Glutamatergic neuron (in vitro differentiated cells): Measurements from ENCODE around the gene ENDOU. TPM values are rescaled to one million over a fixed set of nuclear protein-coding genes. Genes with fewer than 3 reads are reported as not detected.

Experiments
- DNase-seq: peaks from one replicate; pipeline ENCODE4 v3.0.0; 2022
- H3K27ac Mint-ChIP-seq: one replicate; pipeline ENCODE4 v1.8.0; 2020; ENCODE audit warnings: mild to moderate bottlenecking, mixed read lengths, inconsistent platforms; ENCODE audit not compliant: unreplicated experiment
- H3K27me3 Mint-ChIP-seq: one replicate; pipeline ENCODE4 v1.8.0; 2020; ENCODE audit warnings: mild to moderate bottlenecking, moderate library complexity, mixed read lengths, inconsistent platforms; ENCODE audit not compliant: unreplicated experiment
- H3K36me3 Mint-ChIP-seq: one replicate; pipeline ENCODE4 v1.8.0; 2020; ENCODE audit warnings: mild to moderate bottlenecking, mixed read lengths, inconsistent platforms; ENCODE audit not compliant: unreplicated experiment
- H3K4me1 Mint-ChIP-seq: one replicate; pipeline ENCODE4 v1.8.0; 2020; ENCODE audit warnings: mild to moderate bottlenecking, low read depth, mixed read lengths, inconsistent platforms; ENCODE audit not compliant: unreplicated experiment
- H3K4me3 Mint-ChIP-seq: one replicate; pipeline ENCODE4 v1.8.0; 2020; ENCODE audit warnings: mild to moderate bottlenecking, mixed read lengths, inconsistent platforms; ENCODE audit not compliant: unreplicated experiment
- H3K9me3 Mint-ChIP-seq: one replicate; pipeline ENCODE4 v1.8.0; 2020; ENCODE audit warnings: mild to moderate bottlenecking, moderate library complexity, mixed read lengths, inconsistent platforms; ENCODE audit not compliant: unreplicated experiment
- CTCF ChIP-seq: fragments of 200-600 bp; sonication (generic); IDR thresholded peaks from one replicate; pipeline ENCODE4 v1.5.0; 2021; ENCODE audit not compliant: partially characterized antibody, unreplicated experiment
- total RNA-seq: library from RNA; stranded (reverse); fragmentation: NEBNext Ultra II Directional; extraction: Animal tissue kit (Norgen Biotek cat#: 25700); gene quantifications from one replicate; pipeline ENCODE4 v1.2.1, GENCODE V29; 2021; ENCODE audit not compliant: unreplicated experiment

ENDOU gene
- total RNA-seq, 1 donor from 2014 or later = not detected

- no peak for DNase-seq
- Mint-ChIP-seq H3K36me3 (no peaks in the 10 kb centered on the region), H3K4me3 (no peak overlapping the region), H3K27ac (no peak overlapping the region), H3K9me3 (peaks cover 2% of the 10 kb centered on the region), H3K27me3 (no peaks in the 10 kb centered on the region), H3K4me1 (peaks cover 11% of the 10 kb centered on the region)
- TF ChIP-seq CTCF = no peak
Observed at GRCh38 chr12:47715877-47716548, 9.3 kb downstream of the ENDOU start.

GRCh38 chr12:47715393-47715876 lies 9.9 kb downstream of the ENDOU start:
- H3K27me3 Mint-ChIP-seq = no peaks in the 10 kb centered on the region
- no peak overlapping the region for H3K27ac Mint-ChIP-seq
- H3K36me3 Mint-ChIP-seq = no peaks in the 10 kb centered on the region
- peak; percentile 83 for TF ChIP-seq CTCF
- H3K9me3 Mint-ChIP-seq = peaks cover 2% of the 10 kb centered on the region
- H3K4me1 Mint-ChIP-seq = peaks cover 11% of the 10 kb centered on the region
- DNase-seq = peak; percentile 78
- H3K4me3 Mint-ChIP-seq = no peak overlapping the region

GRCh38 chr12:47714826-47715386 lies 10.4 kb downstream of the ENDOU start:
- Mint-ChIP-seq H3K4me1 (peaks cover 11% of the 10 kb centered on the region), H3K4me3 (no peak overlapping the region), H3K27me3 (no peaks in the 10 kb centered on the region), H3K36me3 (no peaks in the 10 kb centered on the region), H3K9me3 (peaks cover 2% of the 10 kb centered on the region), H3K27ac (no peak overlapping the region)
- TF ChIP-seq CTCF = no peak
- DNase-seq = no peak

- no peaks in the 10 kb centered on the region for H3K36me3 Mint-ChIP-seq
- H3K9me3 Mint-ChIP-seq = no peaks in the 10 kb centered on the region
- H3K27me3 Mint-ChIP-seq = no peaks in the 10 kb centered on the region
- H3K4me1 Mint-ChIP-seq = peaks cover 6% of the 10 kb centered on the region
- H3K27ac Mint-ChIP-seq = no peak overlapping the region
- TF ChIP-seq CTCF = no peak
- no peak overlapping the region for H3K4me3 Mint-ChIP-seq
- DNase-seq = no peak
Observed at GRCh38 chr12:47712171-47712570, 13.1 kb downstream of the ENDOU start.

- Mint-ChIP-seq H3K27ac (no peak overlapping the region), H3K4me1 (peaks cover 5% of the 10 kb centered on the region), H3K27me3 (no peaks in the 10 kb centered on the region), H3K4me3 (no peak overlapping the region), H3K9me3 (peaks cover 1% of the 10 kb centered on the region), H3K36me3 (no peaks in the 10 kb centered on the region)
- no peak for DNase-seq
- no peak for TF ChIP-seq CTCF
Observed at GRCh38 chr12:47711448-47711847, 13.8 kb downstream of the ENDOU start.
